ENCODE data around the gene KCNAB1. TPM values are rescaled to one million over a fixed set of nuclear protein-coding genes. Genes with fewer than 3 reads are reported as not detected.

Gene KCNAB1
- total and polyA plus RNA-seq, 10 of the 15 experiments (the other 5 are each of a cell fraction or from before 2014, with no cell fraction given) = 0.11 to 0.69 (median 0.43) TPM; not detected in 6

DNA sequence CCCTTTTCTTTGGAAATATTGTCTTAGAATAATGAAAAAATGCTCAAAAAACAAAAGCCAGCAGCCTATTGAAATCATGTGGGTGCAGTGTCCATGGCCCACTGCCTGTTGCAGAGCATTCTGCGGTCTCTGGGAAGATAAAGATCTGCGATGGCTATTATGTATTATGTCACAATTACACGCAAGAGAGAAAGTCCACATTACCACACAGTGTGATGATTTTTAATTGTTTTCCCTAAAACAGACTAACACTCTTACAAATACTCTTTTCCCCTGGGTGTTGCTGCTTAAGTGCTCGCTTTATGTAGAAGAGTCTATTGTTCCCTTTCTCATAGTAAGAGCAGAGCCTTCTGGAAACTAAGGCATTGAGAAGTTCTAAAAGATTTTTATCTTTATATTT lies 402.3 kb downstream of the KCNAB1 start:
- in situ Hi-C loops (cut with MboI) = no loop called here

More for the DNA sequence above, 402.3 kb downstream of the KCNAB1 start:
- no peaks in the 10 kb centered on the region for H3K4me1 ChIP-seq (ENCODE audit: control insufficient read depth, insufficient read depth, low read length)
- H3K9me3 ChIP-seq (replicated peaks; ENCODE audit: control insufficient read depth, insufficient read depth, low read length) = no peaks in the 10 kb centered on the region
- ChIA-PET CTCF (interaction anchor here (1.1 kb wide), 1 partner anchor 370 kb away, joined by 3 read pairs; no protein-coding TSS in a partner anchor), POLR2A (no interaction called here), SMC1A (ENCODE audit: uncharacterized antibody, unreplicated experiment) (interaction anchor here (0.6 to 0.7 kb wide), 2 partner anchors 50 to 547 kb away, joined by 3 read pairs; no protein-coding TSS in a partner anchor), RAD21 (ENCODE audit: unreplicated experiment) (no interaction called here)
- no peak for TF ChIP-seq ZNF622 (IDR thresholded peaks at IDR 0.05)
- no peak for TF ChIP-seq TCF3 (IDR thresholded peaks at IDR 0.05; ENCODE audit: borderline replicate concordance, insufficient read depth, low read depth, low read length)
- no peak for TF ChIP-seq SMC3 (IDR thresholded peaks at IDR 0.05; ENCODE audit: borderline replicate concordance, low read length)
- TF ChIP-seq CREM (IDR thresholded peaks at IDR 0.05; ENCODE audit: low read depth) = no peak
- TF ChIP-seq RAD21 (IDR thresholded peaks at IDR 0.05; ENCODE audit: insufficient read depth, low read depth, low read length) = no peak
- TF ChIP-seq, protein P1, sequence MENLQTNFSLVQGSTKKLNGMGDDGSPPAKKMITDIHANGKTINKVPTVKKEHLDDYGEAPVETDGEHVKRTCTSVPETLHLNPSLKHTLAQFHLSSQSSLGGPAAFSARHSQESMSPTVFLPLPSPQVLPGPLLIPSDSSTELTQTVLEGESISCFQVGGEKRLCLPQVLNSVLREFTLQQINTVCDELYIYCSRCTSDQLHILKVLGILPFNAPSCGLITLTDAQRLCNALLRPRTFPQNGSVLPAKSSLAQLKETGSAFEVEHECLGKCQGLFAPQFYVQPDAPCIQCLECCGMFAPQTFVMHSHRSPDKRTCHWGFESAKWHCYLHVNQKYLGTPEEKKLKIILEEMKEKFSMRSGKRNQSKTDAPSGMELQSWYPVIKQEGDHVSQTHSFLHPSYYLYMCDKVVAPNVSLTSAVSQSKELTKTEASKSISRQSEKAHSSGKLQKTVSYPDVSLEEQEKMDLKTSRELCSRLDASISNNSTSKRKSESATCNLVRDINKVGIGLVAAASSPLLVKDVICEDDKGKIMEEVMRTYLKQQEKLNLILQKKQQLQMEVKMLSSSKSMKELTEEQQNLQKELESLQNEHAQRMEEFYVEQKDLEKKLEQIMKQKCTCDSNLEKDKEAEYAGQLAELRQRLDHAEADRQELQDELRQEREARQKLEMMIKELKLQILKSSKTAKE (IDR thresholded peaks at IDR 0.05; ENCODE audit: low read depth, poor library complexity, severe bottlenecking) = no peak
- TF ChIP-seq, protein P2, sequence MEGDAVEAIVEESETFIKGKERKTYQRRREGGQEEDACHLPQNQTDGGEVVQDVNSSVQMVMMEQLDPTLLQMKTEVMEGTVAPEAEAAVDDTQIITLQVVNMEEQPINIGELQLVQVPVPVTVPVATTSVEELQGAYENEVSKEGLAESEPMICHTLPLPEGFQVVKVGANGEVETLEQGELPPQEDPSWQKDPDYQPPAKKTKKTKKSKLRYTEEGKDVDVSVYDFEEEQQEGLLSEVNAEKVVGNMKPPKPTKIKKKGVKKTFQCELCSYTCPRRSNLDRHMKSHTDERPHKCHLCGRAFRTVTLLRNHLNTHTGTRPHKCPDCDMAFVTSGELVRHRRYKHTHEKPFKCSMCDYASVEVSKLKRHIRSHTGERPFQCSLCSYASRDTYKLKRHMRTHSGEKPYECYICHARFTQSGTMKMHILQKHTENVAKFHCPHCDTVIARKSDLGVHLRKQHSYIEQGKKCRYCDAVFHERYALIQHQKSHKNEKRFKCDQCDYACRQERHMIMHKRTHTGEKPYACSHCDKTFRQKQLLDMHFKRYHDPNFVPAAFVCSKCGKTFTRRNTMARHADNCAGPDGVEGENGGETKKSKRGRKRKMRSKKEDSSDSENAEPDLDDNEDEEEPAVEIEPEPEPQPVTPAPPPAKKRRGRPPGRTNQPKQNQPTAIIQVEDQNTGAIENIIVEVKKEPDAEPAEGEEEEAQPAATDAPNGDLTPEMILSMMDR (IDR thresholded peaks at IDR 0.05 in 2 of 3, conservative IDR thresholded peaks at IDR 0.05 in 1 of 3; ENCODE audit: control insufficient read depth in 2 of 3, extremely low read depth in 1 of 3, insufficient read depth in 1 of 3, low read depth in 3 of 3, low read length in 3 of 3) = no peak
- no peak for TF ChIP-seq BRCA1 (IDR thresholded peaks at IDR 0.05; ENCODE audit: low read depth, low read length)
- TF ChIP-seq POU2F2 (IDR thresholded peaks at IDR 0.05; ENCODE audit: borderline replicate concordance, low read depth, low read length) = no peak
- no peak for TF ChIP-seq RUNX3 (IDR thresholded peaks at IDR 0.05; ENCODE audit: low read length)
- no peak for TF ChIP-seq HDGF (IDR thresholded peaks at IDR 0.05)
- TF ChIP-seq, protein P3, sequence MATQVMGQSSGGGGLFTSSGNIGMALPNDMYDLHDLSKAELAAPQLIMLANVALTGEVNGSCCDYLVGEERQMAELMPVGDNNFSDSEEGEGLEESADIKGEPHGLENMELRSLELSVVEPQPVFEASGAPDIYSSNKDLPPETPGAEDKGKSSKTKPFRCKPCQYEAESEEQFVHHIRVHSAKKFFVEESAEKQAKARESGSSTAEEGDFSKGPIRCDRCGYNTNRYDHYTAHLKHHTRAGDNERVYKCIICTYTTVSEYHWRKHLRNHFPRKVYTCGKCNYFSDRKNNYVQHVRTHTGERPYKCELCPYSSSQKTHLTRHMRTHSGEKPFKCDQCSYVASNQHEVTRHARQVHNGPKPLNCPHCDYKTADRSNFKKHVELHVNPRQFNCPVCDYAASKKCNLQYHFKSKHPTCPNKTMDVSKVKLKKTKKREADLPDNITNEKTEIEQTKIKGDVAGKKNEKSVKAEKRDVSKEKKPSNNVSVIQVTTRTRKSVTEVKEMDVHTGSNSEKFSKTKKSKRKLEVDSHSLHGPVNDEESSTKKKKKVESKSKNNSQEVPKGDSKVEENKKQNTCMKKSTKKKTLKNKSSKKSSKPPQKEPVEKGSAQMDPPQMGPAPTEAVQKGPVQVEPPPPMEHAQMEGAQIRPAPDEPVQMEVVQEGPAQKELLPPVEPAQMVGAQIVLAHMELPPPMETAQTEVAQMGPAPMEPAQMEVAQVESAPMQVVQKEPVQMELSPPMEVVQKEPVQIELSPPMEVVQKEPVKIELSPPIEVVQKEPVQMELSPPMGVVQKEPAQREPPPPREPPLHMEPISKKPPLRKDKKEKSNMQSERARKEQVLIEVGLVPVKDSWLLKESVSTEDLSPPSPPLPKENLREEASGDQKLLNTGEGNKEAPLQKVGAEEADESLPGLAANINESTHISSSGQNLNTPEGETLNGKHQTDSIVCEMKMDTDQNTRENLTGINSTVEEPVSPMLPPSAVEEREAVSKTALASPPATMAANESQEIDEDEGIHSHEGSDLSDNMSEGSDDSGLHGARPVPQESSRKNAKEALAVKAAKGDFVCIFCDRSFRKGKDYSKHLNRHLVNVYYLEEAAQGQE (IDR thresholded peaks at IDR 0.05; ENCODE audit: low read depth, low read length) = no peak
- no peak for TF ChIP-seq ZZZ3 (IDR thresholded peaks at IDR 0.05; ENCODE audit: control insufficient read depth, insufficient read length, low read depth)
- TF ChIP-seq RB1 (IDR thresholded peaks at IDR 0.05; ENCODE audit: borderline replicate concordance) = no peak
- TF ChIP-seq, protein P4, sequence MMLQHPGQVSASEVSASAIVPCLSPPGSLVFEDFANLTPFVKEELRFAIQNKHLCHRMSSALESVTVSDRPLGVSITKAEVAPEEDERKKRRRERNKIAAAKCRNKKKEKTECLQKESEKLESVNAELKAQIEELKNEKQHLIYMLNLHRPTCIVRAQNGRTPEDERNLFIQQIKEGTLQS (IDR thresholded peaks at IDR 0.05; ENCODE audit: borderline replicate concordance, extremely low read depth, low read depth, low read length) = no peak
- no peak overlapping the region for H2AFZ ChIP-seq (ENCODE audit: control insufficient read depth, low read depth, low read length)
- FAIRE-seq = no peak
- ATAC-seq = no peak
- WGBS (ENCODE audit: insufficient coverage, insufficient replicate concordance, low lambda C conversion rate, missing lambda C conversion rate) = 99% methylated on average over 4 of the region's 4 CpGs
- no peak overlapping the region for H3K4me2 ChIP-seq (ENCODE audit: control insufficient read depth, insufficient read depth)
- BruUV-seq (replicated peaks) = no TSS peak
- intact Hi-C loops (cut with micrococcal nuclease; ENCODE audit: unreplicated experiment) = no loop called here
- H3K27me3 ChIP-seq (replicated peaks in 1 of 2; ENCODE audit: control insufficient read depth in 2 of 2, insufficient read depth in 2 of 2, low read length in 1 of 2) = no peaks in the 10 kb centered on the region
- DNase-seq (ENCODE audit: low read depth, low spot score) = no peak
- H4K20me1 ChIP-seq (ENCODE audit: control insufficient read depth, insufficient read depth) = no peaks in the 10 kb centered on the region
- H3K27ac ChIP-seq (ENCODE audit: control insufficient read depth, insufficient read depth) = no peak overlapping the region
- no peaks in the 10 kb centered on the region for H3K79me2 ChIP-seq (ENCODE audit: control insufficient read depth, insufficient read depth, low read length)
- no peak overlapping the region for H3K9ac ChIP-seq (ENCODE audit: control insufficient read depth, insufficient read depth, low read length)
- H3K4me3 ChIP-seq = no peak overlapping the region
- no peaks in the 10 kb centered on the region for H3K36me3 ChIP-seq (ENCODE audit: control insufficient read depth in 2 of 2, insufficient read depth in 2 of 2, low read length in 1 of 2)
